HG03432 (cell line): ENCODE data around the gene XRCC3.

ENCODE experiments used
- ATAC-seq: cut with Tn5 transposase; IDR thresholded peaks from one replicate; pipeline ENCODE4 v1.9.1; 2021; ENCODE audit warnings: mild to moderate bottlenecking, moderate library complexity; ENCODE audit not compliant: unreplicated experiment

Gene XRCC3

GRCh38 chr14:103707329-103708263 lies 7.7 kb downstream of the XRCC3 start:
- no peak for ATAC-seq

DNA sequence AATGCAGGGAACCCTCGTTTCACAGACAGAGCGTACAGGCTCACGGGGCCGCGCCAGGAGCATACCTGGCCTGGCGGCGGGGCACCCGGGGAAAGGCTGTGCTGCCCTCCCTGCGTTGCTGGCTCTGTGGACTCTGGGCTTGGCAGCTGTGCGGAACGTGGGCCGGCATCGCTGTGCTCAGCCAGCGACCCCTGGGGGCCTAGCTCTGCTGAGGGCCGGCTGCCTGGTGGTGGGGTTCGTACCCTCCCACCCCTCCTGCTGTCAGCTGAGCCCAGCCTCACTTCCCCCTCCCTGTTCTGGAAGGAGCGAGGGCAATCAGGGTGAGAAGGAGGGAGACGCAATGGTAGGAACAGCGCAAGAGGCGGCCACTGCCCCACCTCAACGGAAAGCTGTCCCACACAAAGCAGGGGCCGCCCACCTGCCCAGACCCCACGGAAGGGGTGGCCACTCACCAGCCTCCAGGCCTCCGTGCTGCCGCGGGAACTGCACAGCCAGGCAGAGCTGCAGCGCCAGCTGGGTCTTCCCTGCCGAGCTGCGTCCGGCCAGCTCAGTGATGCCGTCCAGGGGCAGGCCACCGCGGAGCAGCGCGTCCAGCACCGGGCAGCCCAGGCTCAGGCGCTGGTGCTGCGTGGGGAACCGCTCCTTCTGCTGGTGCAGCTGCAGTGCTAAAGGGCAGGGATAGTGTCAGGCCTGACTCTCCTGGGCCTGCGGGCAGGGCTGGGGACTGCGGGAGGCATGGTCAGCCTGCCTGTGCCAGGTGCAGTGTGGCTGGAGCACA lies 8.5 kb downstream of the XRCC3 start:
- no peak for ATAC-seq

GRCh38 chr14:103705504-103706284 lies 9.6 kb downstream of the XRCC3 start:
- no peak for ATAC-seq

DNA sequence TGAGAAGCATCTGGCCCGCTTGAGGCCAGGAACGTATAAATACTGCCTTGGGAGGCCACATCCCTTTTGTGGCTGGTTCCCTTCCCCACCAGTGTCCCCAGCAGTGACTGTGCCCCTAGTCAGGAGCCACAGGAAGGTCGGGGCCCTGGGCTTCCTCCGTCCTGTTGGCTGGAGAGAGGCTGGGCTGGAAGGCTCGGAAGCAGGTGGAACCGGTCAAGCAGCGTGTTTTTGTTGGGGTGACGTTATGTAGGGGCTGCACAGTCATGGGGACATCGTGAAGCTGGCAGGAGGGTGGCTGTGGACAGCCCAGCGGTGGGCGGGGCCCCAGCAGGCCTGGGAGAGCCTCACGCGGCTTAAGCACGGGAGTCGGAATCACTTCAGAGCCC lies 10.1 kb downstream of the XRCC3 start:
- no peak for ATAC-seq

DNA sequence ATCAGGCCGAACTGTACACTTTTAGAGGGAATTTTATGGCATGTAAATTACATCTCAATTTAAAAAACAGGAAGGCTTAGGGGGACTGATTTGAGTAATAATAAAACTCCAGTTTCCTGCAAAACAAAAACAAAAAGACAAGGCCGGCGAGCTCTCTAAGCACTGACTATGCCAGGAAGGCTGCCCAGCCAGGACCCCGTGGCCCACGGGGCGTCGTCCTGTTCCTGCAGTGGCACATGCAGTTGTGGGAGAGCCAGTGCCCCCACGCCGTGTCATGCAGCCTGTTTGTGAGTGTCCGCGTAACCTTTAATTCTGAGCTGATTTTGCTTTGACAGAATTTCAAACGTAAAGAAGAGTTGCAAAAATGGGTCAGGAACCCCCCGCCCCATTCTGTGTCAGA lies 10.5 kb downstream of the XRCC3 start:
- no peak for ATAC-seq

DNA sequence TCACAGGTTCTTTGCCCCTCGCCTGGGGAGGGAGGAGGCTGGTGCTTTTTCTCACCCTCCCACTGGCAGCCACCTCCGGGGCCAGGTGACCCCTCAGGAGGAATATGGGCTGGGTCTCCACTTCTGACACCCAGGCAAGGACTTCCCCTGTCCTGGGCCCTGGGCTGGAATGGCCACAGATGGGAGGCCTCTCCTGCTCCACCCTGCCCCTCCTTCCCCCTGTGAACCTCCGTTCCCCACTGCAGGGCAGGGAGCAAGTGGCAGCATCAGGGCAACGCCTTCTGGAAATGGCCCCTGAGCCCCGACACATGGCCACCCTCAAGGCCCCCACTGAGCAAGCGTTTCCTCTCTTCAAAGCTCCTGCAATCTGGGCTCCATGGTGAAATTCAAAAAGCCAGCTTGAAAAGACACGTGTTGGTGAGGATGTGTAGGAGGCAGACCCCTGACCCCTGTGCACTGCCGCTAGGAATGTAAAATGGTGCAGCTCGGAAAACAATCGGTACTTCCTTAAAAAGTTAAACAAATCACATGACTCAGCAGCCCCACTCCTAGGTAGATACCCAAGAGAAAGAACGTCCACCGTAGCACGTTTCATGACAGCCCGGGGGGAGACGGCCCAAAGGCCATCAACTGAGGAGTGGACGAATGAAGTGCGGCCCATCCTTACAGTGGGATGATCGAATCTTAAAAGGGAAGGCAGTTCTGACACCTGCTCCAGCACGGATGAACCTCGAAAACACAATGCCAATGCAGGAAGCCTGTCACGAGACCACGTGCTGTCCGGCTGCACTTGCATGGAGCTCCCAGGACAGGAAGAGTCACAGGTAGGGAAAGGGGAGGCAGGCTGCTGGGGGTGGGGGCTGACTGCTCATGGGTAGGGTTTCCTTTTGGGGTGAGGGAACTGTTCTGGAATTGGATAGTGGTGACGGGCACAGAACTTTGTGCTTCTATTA lies 11.5 kb downstream of the XRCC3 start:
- no peak for ATAC-seq

DNA sequence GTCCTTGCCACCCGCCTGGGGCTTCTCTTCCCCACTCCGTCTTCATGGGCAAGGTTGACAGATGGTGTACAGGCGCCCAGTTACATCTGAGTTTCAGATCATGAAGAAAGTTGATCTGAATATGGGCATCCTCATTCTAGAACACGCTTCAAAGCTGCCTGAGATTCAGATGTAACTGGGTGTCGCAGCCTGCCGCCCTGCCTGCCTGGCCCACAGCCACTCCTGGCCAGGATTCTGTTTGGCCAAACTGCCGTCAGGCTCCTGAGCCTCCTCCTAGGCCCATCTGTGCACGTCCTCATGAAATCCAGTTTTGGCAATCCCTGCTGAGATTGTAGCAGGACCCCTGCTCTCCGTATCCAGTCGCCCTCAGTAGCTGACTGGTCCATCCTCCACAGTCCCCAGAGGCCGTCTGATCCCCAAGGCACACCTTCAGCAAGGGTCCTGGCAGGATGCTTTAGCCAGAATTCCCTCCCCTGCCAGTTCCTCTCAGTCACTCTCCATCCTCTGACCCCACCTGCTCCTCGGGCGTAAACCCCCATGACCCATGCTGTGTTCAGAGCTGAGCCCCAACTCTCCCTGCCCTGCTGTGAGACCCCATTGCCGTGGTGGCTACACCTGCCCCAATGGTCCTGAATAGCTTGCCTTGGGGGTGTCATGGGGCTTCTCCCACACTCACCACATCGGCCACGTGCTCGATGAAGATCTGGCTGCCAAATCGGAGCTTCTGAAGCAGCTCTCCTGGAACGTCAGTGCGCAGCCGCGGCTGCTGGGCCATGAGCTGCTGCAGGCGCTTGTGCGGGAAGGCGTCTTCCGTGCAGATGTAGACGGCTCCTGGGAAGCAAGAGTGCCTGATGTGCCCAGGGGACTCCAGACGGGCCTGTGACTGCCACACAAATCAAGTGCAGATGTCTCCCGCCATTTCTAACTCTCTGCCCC lies 12.5 kb downstream of the XRCC3 start:
- no peak for ATAC-seq

DNA sequence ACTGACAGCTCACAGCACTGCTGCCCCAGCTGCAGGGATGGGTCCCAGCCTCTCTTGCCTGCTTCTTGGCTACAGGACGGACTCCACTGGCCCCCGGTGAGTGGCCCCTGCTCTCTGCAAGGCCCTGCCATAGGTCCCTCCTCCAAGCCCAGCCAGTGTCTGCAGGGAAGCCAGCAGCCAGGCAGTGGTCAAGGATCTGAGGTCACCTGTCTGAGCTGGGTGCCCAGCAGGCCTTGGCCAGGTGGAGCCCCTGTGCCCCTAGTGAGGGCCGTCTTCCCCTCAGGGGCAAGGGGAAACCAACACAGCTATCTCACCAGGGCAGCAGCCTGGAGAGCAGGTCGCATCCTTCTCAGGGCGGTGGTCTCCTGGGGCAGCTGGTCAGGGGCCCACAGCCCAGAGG lies 13.2 kb downstream of the XRCC3 start:
- ATAC-seq: no peak

DNA sequence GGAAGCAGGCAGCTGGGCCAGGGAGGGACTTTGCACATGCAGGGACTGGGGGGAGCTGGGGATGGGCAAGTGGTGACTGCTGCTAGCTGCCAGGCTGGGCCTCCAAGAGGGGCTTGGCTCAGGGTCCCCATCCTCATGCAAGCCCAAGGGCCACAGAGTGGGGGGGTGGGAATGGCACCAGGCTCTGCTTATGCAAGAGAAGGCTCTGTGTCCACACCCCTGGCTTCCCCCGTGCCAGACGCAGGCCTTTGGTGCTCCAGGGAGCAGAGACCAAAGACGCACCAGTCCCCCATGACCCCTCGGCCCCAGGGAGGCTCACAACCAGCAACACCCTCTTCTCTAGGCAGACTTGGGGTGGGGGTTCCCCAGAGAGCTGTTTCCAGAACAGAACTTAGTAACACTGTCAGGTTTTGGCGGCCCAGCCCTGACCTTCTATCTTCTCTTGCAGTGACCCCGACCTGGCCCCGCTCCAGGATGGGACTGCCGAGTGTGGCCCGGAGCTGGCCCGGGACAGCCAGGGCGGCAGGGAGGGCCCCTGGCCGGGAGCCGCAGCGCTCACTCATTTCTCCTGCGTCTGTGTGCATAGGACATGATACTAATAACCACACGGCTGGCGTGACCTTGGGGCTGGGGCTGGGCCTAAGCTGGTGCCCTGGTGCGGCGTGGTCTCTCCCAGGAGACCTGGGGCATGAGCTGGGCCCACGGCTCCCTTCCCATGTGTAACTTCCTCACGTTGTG lies 14.3 kb downstream of the XRCC3 start:
- no peak for ATAC-seq

DNA sequence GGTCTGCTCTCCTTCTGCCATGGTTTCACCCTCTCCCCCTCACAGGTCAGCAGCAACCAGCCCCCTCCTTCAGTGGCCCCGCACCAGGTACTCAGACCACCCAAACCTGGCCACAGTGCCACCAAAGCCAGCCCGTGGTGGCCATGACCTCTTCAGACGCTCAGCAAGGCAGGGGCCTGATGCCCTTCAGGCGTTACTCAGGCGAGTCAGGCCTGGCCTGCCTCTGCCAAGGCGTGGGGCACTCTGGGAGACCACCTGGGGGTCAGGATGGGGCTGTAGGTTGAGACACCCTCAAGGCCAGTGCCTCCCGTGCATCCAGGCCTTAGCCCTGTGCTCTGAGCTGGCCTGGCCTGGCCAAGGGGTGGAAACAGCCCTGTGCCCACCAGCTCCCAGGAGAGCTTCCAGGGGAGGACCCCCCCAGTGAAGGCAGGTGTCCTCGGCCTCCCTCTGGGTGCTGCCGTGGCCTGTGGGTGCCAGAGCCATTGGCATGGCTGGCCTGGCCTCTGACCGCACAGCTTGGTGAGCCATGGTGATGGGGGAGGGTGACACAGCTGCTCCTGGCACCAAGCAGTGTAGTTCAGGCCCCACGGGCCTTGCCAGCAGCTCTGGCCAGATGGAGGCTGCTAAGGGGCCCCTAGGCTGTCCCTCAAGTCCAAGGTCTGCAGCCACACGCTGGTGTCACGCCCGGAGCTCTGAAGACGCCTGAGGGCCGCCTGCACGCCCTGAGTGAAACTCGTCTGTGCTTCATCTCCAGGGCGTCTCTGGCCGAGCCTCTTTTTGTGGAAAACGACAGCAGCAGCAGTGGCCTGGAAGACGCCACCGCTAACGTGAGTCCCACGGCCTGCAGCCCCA lies 15.1 kb downstream of the XRCC3 start:
- no peak for ATAC-seq

DNA sequence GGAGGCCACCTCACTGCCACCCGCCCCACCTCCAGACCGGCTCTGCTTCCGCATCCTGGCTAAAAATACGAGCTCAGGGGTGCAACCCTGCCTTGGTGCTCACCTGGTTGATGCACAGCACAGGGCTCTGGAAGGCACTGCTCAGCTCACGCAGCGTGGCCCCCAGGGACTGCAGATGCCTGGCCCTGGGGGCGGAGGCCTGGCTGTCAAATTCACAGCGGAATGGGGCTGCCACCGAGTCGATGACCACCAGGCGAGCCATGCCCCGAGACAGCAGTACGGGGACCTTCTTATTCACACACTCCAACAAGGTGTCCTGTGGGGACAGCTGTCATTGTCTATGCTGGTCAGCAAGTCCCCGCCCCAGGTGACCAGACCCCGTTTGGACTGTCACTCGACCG lies 16.0 kb downstream of the XRCC3 start:
- ATAC-seq: no peak

DNA sequence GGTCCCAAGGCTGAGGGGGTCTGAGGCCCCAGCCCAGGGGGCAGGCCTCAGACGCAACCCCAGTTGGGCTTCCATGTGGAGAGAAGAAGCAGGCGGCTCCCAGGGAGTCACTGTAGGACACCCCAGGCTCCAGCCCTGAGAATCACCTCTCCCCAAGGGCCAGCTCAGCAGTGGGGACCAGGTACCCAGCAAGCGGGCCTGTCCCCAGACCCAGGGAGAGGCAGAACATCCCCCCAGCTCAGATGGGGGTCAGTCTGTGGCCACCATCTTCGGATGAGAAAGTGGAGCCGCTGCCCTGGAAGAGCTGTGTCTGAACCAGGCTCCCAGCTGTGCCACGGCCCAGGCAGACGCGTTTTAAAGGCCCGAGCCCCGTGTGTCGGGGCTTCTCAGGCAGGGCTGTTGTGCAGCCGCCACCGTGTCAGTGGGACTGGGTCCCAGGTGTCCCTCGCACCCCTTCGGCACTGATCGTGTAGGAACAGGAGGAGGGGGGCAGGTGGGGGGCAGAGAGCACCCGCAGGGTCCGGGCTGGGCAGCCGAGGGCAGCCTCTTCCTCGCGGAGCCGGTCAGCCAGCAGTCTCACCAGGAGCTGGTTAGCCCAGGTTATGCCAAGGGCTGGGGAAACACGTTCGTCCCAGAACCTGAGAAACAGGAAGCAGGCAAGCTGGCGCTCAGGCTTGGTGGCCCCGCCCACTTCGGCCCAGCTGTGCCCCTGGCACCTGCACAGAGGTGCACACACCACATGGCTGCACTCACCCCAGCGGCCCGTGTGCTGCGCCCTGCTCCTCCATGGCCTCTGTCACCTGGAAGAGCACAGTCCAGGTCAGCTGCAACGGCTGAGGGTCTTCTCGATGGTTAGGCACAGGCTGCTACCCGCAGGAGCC lies 16.6 kb downstream of the XRCC3 start:
- no peak for ATAC-seq

GRCh38 chr14:103697603-103698379 lies 17.5 kb downstream of the XRCC3 start:
- no peak for ATAC-seq

GRCh38 chr14:103697206-103697602 lies 18.0 kb downstream of the XRCC3 start:
- ATAC-seq: no peak

- ATAC-seq: no peak
Measured at GRCh38 chr14:103696466-103697071, 18.7 kb downstream of the XRCC3 start.
